Measurements from ENCODE around the gene L1CAM.

Gene L1CAM

GRCh38 chrX:153924149-153924861, 38.3 kb upstream of the L1CAM start:
- DNase-seq (ENCODE audit: extremely low read depth, low read depth), result no peak
- TF ChIP-seq CTCF (IDR thresholded peaks at IDR 0.05; ENCODE audit: low read depth, low read length), result no peak

- peak; percentile 59 for TF ChIP-seq CTCF (IDR thresholded peaks at IDR 0.05; ENCODE audit: low read depth, low read length)
- peak; percentile 8 for DNase-seq (ENCODE audit: extremely low read depth, low read depth)
Measured at GRCh38 chrX:153922932-153923857, 37.2 kb upstream of the L1CAM start.

GRCh38 chrX:153921511-153922446, 35.8 kb upstream of the L1CAM start:
- no peak for TF ChIP-seq CTCF (IDR thresholded peaks at IDR 0.05; ENCODE audit: low read depth, low read length)

GRCh38 chrX:153921070-153921469, 35.1 kb upstream of the L1CAM start:
- no peak for DNase-seq (ENCODE audit: extremely low read depth, low read depth)
- TF ChIP-seq CTCF (IDR thresholded peaks at IDR 0.05; ENCODE audit: low read depth, low read length), result no peak

More at GRCh38 chrX:153921511-153922446, 35.8 kb upstream of the L1CAM start:
- DNase-seq (ENCODE audit: extremely low read depth, low read depth), result no peak

- TF ChIP-seq CTCF (IDR thresholded peaks at IDR 0.05; ENCODE audit: low read depth, low read length), result no peak
- DNase-seq (ENCODE audit: extremely low read depth, low read depth), result no peak
Measured at GRCh38 chrX:153920546-153920945, 34.6 kb upstream of the L1CAM start.

- no peak for TF ChIP-seq CTCF (IDR thresholded peaks at IDR 0.05; ENCODE audit: low read depth, low read length)
- DNase-seq (ENCODE audit: extremely low read depth, low read depth), result no peak
Measured at GRCh38 chrX:153919281-153919680, 33.3 kb upstream of the L1CAM start.

Data from AG09319 (cell line).